WTC11 (cell line): Measurements from ENCODE around the gene CEP192. TPM values are rescaled to one million over a fixed set of nuclear protein-coding genes. Genes with fewer than 3 reads are reported as not detected.

Source experiments
- ATAC-seq: fragments of 200-7000 bp; cut with Tn5 transposase; 2 replicates; pipeline ENCODE4 v1.10.0; 2021; ENCODE audit warnings: mild to moderate bottlenecking, moderate library complexity
- CTCF ChIA-PET: fragments of 300-600 bp; sonication (Branson Sonifier 250); formaldehyde crosslinking; loops from one replicate; lab custom pipeline; 2021; ENCODE audit warnings: antibody characterized with exemption; lab: Charles Lee
- POLR2A ChIA-PET: fragments of 350-600 bp; sonication (Branson Sonifier 250); formaldehyde crosslinking; loops from one replicate; lab custom pipeline; 2021; ENCODE audit warnings: antibody characterized with exemption; lab: Charles Lee
- DNase-seq: peaks from one replicate; pipeline ENCODE4 v3.0.0; 2021; ENCODE audit warnings: low spot score
- H3K27ac Mint-ChIP-seq: 2 replicates; pipeline ENCODE4 v1.8.0; 2021; ENCODE audit warnings: mixed read lengths
- H3K27me3 Mint-ChIP-seq: 2 replicates; pipeline ENCODE4 v1.8.0; 2021; ENCODE audit warnings: low read depth, mild to moderate bottlenecking, moderate library complexity, mixed read lengths
- H3K36me3 Mint-ChIP-seq: 2 replicates; pipeline ENCODE4 v1.8.0; 2021; ENCODE audit warnings: mixed read lengths
- H3K4me1 Mint-ChIP-seq: 2 replicates; pipeline ENCODE4 v1.8.0; 2022; ENCODE audit warnings: mixed read lengths
- H3K4me3 Mint-ChIP-seq: 2 replicates; pipeline ENCODE4 v1.8.0; 2021; ENCODE audit warnings: mild to moderate bottlenecking, moderate library complexity, mixed read lengths
- H3K9me3 Mint-ChIP-seq: 2 replicates; pipeline ENCODE4 v1.8.0; 2021; ENCODE audit warnings: mixed read lengths
- ESRRA ChIP-seq: sonication (generic); formaldehyde crosslinking; IDR thresholded peaks from 2 replicates; pipeline ENCODE4 v1.8.1; 2022; ENCODE audit warnings: mild to moderate bottlenecking, missing genetic modification reagents, borderline replicate concordance
- ETV6 ChIP-seq: sonication (generic); formaldehyde crosslinking; IDR thresholded peaks from 2 replicates; pipeline ENCODE4 v1.8.1; 2022; ENCODE audit warnings: mild to moderate bottlenecking, missing genetic modification reagents
- GRHL2 ChIP-seq: fragments of 250-450 bp; sonication (Bioruptor Pico); IDR thresholded peaks from 2 replicates; pipeline ENCODE4 v1.8.0; 2022; ENCODE audit warnings: mild to moderate bottlenecking, moderate library complexity; ENCODE audit not compliant: insufficient replicate concordance, severe bottlenecking
- GTF2I ChIP-seq: fragments of 250-450 bp; sonication (Bioruptor Pico); conservative IDR thresholded peaks from 2 replicates; pipeline ENCODE4 v1.4.0; 2021; ENCODE audit warnings: mild to moderate bottlenecking
- HMGA2 ChIP-seq: fragments of 250-450 bp; sonication (Bioruptor Pico); IDR thresholded peaks from 2 replicates; pipeline ENCODE4 v1.4.0; 2021; ENCODE audit warnings: mild to moderate bottlenecking, moderate library complexity
- JAZF1 ChIP-seq: fragments of 250-450 bp; sonication (Bioruptor Pico); IDR thresholded peaks from 2 replicates; pipeline ENCODE4 v1.9.0; 2021; ENCODE audit warnings: moderate library complexity, mild to moderate bottlenecking, inconsistent platforms
- KAT7 ChIP-seq: sonication (generic); formaldehyde crosslinking; IDR thresholded peaks from 2 replicates; pipeline ENCODE4 v1.8.1; 2023; ENCODE audit warnings: missing genetic modification reagents, mild to moderate bottlenecking, borderline replicate concordance
- NFYB ChIP-seq: sonication (generic); formaldehyde crosslinking; conservative IDR thresholded peaks from 2 replicates; pipeline ENCODE4 v1.8.0; 2022; ENCODE audit warnings: low read depth, missing genetic modification reagents
- NR3C1 ChIP-seq: sonication (generic); formaldehyde crosslinking; conservative IDR thresholded peaks from 2 replicates; pipeline ENCODE4 v1.8.1; 2023; ENCODE audit warnings: low read depth, mild to moderate bottlenecking, missing genetic modification reagents
- RORB ChIP-seq: fragments of 250-450 bp; sonication (Bioruptor Pico); IDR thresholded peaks from 2 replicates; pipeline ENCODE4 v1.9.0; 2021; ENCODE audit warnings: mild to moderate bottlenecking
- SOX15 ChIP-seq: fragments of 250-450 bp; sonication (Bioruptor Pico); IDR thresholded peaks from 2 replicates; pipeline ENCODE4 v1.9.0; 2021; ENCODE audit warnings: mild to moderate bottlenecking
- SP1 ChIP-seq: sonication (generic); formaldehyde crosslinking; conservative IDR thresholded peaks from 2 replicates; pipeline ENCODE4 v1.8.1; 2022; ENCODE audit warnings: missing genetic modification reagents
- TCF7 ChIP-seq: sonication (generic); formaldehyde crosslinking; IDR thresholded peaks from 2 replicates; pipeline ENCODE4 v1.8.0; 2022; ENCODE audit warnings: mild to moderate bottlenecking, low read depth, missing genetic modification reagents, moderate library complexity
- TEAD1 ChIP-seq: sonication (generic); formaldehyde crosslinking; IDR thresholded peaks from 2 replicates; pipeline ENCODE4 v1.8.0; 2022; ENCODE audit warnings: mild to moderate bottlenecking, missing genetic modification reagents
- TEAD4 ChIP-seq: sonication (generic); formaldehyde crosslinking; IDR thresholded peaks from 2 replicates; pipeline ENCODE4 v1.8.0; 2022; ENCODE audit warnings: mild to moderate bottlenecking, missing genetic modification reagents
- ZNF121 ChIP-seq: sonication (generic); formaldehyde crosslinking; IDR thresholded peaks from 2 replicates; pipeline ENCODE4 v1.8.0; 2023; ENCODE audit warnings: missing genetic modification reagents
- total RNA-seq: library from RNA; stranded (reverse); gene quantifications from 3 replicates; pipeline ENCODE4 v1.2.3, GENCODE V29; 2021
- TF ChIP-seq, protein P1 (sequence below): sonication (generic); formaldehyde crosslinking; IDR thresholded peaks from 2 replicates; pipeline ENCODE4 v1.8.0; 2022; ENCODE audit warnings: mild to moderate bottlenecking, missing genetic modification reagents
- TF ChIP-seq, protein P2 (sequence below): fragments of 250-450 bp; sonication (Bioruptor Pico); IDR thresholded peaks from 2 replicates; pipeline ENCODE4 v1.8.0; 2021; ENCODE audit warnings: mild to moderate bottlenecking
- TF ChIP-seq, protein P3 (sequence below): fragments of 250-450 bp; sonication (Bioruptor Pico); IDR thresholded peaks from 2 replicates; pipeline ENCODE4 v1.9.0; 2021; ENCODE audit warnings: moderate library complexity, mild to moderate bottlenecking, inconsistent platforms, borderline replicate concordance
- TF ChIP-seq, protein P4 (sequence below): fragments of 250-450 bp; sonication (Bioruptor Pico); IDR thresholded peaks from 2 replicates; pipeline ENCODE4 v2.1.2; 2022; ENCODE audit warnings: mild to moderate bottlenecking, moderate library complexity
- TF ChIP-seq, protein P5 (sequence below): sonication (generic); formaldehyde crosslinking; IDR thresholded peaks from 2 replicates; pipeline ENCODE4 v1.8.0; 2023; ENCODE audit warnings: missing genetic modification reagents

The CEP192 gene
- total RNA-seq, 1 experiment from 2014 or later = 25.4 TPM

DNA sequence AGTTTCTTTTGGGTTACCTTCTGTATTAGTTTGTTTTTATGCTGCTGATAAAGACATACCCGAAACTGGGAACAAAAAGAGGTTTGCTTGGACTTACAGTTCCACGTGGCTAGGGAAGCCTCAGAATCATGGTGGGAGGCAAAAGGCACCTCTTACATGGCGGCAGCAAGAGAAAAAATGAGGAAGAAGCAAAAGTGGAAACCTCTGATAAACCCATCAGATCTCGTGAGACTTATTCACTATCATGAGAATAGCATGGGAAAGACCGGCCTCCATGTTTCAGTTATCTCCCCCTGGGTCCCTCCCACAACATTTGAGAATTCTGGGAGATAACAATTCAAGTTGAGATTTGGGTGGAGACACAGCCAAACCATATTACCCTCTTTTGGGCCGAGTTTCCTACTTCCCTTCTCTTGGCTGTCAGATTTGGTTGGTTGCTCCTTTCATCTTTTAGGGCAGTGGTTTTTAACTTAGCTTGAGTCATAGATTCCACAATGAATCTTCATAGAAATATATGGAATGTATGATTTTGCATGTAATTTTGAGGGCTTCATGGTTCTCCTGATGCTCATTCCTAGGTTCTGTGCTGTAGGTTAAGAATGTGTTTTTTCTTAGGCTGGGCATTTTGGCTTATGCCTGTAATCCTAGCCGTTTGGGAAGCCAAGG lies 44.2 kb downstream of the CEP192 start (continued):
- TF ChIP-seq, protein P1, sequence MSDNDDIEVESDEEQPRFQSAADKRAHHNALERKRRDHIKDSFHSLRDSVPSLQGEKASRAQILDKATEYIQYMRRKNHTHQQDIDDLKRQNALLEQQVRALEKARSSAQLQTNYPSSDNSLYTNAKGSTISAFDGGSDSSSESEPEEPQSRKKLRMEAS (CRISPR knock-in tag) = no peak

DNA sequence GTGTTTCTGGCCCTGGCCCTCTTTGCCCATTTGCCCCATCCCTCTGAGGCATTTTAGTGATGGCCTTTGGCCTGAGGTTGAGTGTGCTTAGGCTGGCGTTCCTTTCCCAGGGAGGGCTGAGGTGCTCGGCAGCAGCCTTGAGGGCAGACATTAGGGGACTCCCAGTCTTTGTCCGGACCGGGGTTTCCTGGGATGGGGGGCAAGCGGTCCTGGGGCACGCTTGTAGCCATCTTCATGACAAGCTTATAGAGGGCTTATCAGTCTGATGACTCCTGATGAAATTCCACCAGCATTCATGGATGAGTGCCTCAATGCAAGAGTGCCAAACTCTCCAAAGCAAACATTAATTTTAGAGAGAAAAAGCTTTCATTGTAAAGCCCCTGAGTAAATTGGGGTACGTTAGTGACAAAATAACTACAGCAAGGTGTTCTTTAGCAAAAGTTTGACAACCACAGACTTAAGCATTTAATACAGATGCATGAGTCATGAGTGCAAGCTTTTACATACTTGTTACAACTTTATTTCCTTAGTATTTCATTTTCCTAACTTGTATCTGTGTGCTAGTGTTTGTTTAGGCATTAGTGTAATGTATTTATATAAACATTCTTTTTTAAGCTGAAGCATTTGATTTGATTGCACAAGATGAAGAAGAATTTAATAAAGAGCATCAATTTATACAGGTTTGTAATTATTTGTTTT lies 45.6 kb downstream of the CEP192 start:
- no peak overlapping the region for H3K27ac Mint-ChIP-seq
- POLR2A ChIA-PET = no interaction called here
- no peaks in the 10 kb centered on the region for H3K4me1 Mint-ChIP-seq
- TF ChIP-seq KAT7 (CRISPR knock-in tag) (no peak), GRHL2 (CRISPR knock-in tag) (no peak), JAZF1 (CRISPR knock-in tag) (no peak), TEAD1 (no peak), SOX15 (CRISPR knock-in tag) (no peak), GTF2I (CRISPR knock-in tag) (no peak)
- TF ChIP-seq, protein P2, sequence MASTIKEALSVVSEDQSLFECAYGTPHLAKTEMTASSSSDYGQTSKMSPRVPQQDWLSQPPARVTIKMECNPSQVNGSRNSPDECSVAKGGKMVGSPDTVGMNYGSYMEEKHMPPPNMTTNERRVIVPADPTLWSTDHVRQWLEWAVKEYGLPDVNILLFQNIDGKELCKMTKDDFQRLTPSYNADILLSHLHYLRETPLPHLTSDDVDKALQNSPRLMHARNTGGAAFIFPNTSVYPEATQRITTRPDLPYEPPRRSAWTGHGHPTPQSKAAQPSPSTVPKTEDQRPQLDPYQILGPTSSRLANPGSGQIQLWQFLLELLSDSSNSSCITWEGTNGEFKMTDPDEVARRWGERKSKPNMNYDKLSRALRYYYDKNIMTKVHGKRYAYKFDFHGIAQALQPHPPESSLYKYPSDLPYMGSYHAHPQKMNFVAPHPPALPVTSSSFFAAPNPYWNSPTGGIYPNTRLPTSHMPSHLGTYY = no peak
- TF ChIP-seq, protein P3, sequence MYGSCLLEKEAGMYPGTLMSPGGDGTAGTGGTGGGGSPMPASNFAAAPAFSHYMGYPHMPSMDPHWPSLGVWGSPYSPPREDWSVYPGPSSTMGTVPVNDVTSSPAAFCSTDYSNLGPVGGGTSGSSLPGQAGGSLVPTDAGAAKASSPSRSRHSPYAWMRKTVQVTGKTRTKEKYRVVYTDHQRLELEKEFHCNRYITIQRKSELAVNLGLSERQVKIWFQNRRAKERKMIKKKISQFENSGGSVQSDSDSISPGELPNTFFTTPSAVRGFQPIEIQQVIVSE = no peak
- TF ChIP-seq, protein P4, sequence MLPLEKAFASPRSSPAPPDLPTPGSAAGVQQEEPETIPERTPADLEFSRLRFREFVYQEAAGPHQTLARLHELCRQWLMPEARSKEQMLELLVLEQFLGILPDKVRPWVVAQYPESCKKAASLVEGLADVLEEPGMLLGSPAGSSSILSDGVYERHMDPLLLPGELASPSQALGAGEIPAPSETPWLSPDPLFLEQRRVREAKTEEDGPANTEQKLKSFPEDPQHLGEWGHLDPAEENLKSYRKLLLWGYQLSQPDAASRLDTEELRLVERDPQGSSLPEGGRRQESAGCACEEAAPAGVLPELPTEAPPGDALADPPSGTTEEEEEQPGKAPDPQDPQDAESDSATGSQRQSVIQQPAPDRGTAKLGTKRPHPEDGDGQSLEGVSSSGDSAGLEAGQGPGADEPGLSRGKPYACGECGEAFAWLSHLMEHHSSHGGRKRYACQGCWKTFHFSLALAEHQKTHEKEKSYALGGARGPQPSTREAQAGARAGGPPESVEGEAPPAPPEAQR (CRISPR knock-in tag) = no peak
- TF ChIP-seq, protein P1 (CRISPR knock-in tag) = no peak
- no peaks in the 10 kb centered on the region for H3K27me3 Mint-ChIP-seq
- CTCF ChIA-PET = no interaction called here
- no peak overlapping the region for H3K4me3 Mint-ChIP-seq
- peaks cover 24% of the 10 kb centered on the region for H3K36me3 Mint-ChIP-seq
- H3K9me3 Mint-ChIP-seq = no peaks in the 10 kb centered on the region
- ATAC-seq = no peak
- no peak for DNase-seq

DNA sequence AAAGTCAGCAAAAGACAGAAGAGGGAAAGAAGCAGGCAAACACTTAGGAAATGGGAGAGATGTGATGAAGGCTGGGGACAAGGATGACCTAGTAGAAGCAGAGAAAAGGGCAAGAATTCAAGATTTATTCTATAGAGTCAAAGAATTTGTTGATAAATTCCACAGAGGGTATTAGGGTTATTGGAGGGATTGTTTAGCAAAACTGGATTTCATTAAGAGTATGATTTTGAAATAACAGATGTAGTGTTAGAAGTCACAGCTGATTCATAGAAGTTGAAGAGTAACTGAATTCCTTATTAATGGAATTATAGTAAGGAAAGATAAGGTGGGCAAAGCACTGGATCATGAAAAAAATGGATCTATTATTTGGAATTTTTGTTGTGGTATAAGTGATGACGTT lies 48.6 kb downstream of the CEP192 start:
- Mint-ChIP-seq H3K27me3 (no peaks in the 10 kb centered on the region), H3K27ac (0 out of 2 replicates have a peak overlapping the region, but pooled peaks have one; percentile 31), H3K4me1 (no peaks in the 10 kb centered on the region), H3K4me3 (no peak overlapping the region), H3K36me3 (peaks cover 26% of the 10 kb centered on the region), H3K9me3 (no peaks in the 10 kb centered on the region)
- DNase-seq (no peak), ATAC-seq (no peak)
- POLR2A ChIA-PET = no interaction called here
- TF ChIP-seq, protein P1 (CRISPR knock-in tag) = no peak
- TF ChIP-seq ESRRA (CRISPR knock-in tag) (no peak), ETV6 (CRISPR knock-in tag) (no peak), RORB (CRISPR knock-in tag) (no peak), TCF7 (CRISPR knock-in tag) (no peak), KAT7 (CRISPR knock-in tag) (no peak), TEAD4 (CRISPR knock-in tag) (no peak), SP1 (no peak), ZNF121 (no peak), NR3C1 (CRISPR knock-in tag) (no peak), NFYB (CRISPR knock-in tag) (no peak), HMGA2 (no peak)
- TF ChIP-seq, protein P5, sequence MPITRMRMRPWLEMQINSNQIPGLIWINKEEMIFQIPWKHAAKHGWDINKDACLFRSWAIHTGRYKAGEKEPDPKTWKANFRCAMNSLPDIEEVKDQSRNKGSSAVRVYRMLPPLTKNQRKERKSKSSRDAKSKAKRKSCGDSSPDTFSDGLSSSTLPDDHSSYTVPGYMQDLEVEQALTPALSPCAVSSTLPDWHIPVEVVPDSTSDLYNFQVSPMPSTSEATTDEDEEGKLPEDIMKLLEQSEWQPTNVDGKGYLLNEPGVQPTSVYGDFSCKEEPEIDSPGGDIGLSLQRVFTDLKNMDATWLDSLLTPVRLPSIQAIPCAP (CRISPR knock-in tag) = no peak
- CTCF ChIA-PET = no interaction called here
